Measurements from ENCODE around the gene NRXN2. TPM values are rescaled to one million over a fixed set of nuclear protein-coding genes. Genes with fewer than 3 reads are reported as not detected.

NRXN2 gene
- total and polyA plus RNA-seq, 11 donors, result 0.42 to 5.5 (median 0.92) TPM; not detected in 1

DNA sequence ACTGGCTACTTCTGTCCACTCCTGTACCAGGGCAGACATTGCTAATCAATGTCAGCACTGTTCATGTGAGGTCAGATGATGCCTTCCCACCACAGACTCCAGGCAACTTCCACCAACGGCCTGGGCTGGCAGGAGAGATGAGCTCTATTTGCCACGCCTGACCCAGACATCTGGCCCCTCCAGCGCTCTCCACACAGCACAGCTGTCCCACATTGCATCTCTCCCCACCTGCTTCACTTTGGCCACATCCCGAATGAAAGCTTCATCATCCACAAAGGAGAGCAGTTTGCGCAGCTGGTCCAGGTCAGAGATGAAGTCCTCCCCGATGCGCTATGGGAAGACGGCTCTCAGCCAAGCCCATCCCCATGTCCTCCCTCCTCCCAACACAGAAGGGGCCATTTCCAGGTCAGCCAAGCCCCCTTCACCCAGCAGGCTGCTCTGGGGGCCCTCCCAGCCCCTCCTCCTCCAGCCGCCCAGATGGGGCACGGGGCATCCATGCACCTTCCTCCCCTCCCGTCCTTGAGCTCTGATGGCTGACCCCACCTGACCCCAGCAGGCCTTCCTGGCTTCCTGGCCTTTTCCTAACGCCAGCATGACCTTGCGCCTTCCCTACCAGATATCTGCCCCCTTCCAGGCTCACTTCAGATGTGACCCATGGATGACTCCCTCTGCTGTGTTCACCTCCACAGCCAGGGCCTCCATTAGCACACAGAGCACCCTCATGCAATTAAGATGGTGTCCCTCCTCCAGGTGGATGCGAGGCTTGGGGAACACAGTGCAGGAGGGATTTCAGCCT, 29.4 kb upstream of the NRXN2 start:
- H3K36me3 ChIP-seq, result peaks cover 0 to 42% (median 18%) of the 10 kb centered on the region in 9 donors
- ATAC-seq, result no peak

DNA sequence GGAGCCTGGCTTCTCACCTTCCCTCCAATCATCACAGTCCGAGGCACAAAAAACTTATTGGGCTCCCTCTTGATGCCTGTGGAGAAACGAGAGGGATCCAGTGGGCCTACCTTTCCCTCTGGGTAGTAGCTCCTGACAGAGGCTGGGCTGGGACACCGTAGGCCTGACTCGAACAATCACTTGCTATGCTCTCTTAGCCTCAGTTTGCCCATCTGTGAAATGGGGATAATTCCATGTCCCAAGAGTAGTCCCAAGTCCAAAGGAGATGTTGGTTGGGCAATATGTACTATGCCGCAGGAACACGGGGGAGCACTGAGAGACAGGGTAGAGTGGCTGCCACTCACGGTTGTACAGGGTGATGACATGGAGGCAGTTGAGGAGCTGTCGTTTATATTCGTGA, 28.6 kb upstream of the NRXN2 start:
- intact Hi-C loops (cut with DNase I), result no loop called here
- Histone ChIP-seq H3K4me1 (no peaks in the 10 kb centered on the region), H3K27ac (no peak overlapping the region), H3K4me3 (no peak overlapping the region), H3K36me3 (peaks cover 0 to 42% (median 18%) of the 10 kb centered on the region in 9 donors), H3K9me3 (no peaks in the 10 kb centered on the region), H3K27me3 (no peaks in the 10 kb centered on the region)
- WGBS, 4 donors, result 87 to 97% (median 94%) methylated on average over 6 to 9 of the region's 9 CpGs
- ATAC-seq, result no peak
- no peak for TF ChIP-seq POLR2A (IDR thresholded peaks at IDR 0.05)
- TF ChIP-seq, protein P1, sequence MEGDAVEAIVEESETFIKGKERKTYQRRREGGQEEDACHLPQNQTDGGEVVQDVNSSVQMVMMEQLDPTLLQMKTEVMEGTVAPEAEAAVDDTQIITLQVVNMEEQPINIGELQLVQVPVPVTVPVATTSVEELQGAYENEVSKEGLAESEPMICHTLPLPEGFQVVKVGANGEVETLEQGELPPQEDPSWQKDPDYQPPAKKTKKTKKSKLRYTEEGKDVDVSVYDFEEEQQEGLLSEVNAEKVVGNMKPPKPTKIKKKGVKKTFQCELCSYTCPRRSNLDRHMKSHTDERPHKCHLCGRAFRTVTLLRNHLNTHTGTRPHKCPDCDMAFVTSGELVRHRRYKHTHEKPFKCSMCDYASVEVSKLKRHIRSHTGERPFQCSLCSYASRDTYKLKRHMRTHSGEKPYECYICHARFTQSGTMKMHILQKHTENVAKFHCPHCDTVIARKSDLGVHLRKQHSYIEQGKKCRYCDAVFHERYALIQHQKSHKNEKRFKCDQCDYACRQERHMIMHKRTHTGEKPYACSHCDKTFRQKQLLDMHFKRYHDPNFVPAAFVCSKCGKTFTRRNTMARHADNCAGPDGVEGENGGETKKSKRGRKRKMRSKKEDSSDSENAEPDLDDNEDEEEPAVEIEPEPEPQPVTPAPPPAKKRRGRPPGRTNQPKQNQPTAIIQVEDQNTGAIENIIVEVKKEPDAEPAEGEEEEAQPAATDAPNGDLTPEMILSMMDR (IDR thresholded peaks at IDR 0.05), result no peak
- no peak for DNase-seq

More for the DNA sequence above, 29.4 kb upstream of the NRXN2 start:
- no peaks in the 10 kb centered on the region for H3K9me3 ChIP-seq
- H3K27me3 ChIP-seq, result no peaks in the 10 kb centered on the region
- H3K4me3 ChIP-seq, result no peak overlapping the region
- no peaks in the 10 kb centered on the region for H3K4me1 ChIP-seq
- H3K27ac ChIP-seq, result no peak overlapping the region
- 85 to 92% (median 86%) methylated on average over 13 to 14 of the region's 14 CpGs for WGBS, 4 donors
- intact Hi-C loops (cut with DNase I), result no loop called here
- no peak for TF ChIP-seq POLR2A (IDR thresholded peaks at IDR 0.05)
- TF ChIP-seq, protein P1 (IDR thresholded peaks at IDR 0.05), result no peak
- no peak for DNase-seq

DNA sequence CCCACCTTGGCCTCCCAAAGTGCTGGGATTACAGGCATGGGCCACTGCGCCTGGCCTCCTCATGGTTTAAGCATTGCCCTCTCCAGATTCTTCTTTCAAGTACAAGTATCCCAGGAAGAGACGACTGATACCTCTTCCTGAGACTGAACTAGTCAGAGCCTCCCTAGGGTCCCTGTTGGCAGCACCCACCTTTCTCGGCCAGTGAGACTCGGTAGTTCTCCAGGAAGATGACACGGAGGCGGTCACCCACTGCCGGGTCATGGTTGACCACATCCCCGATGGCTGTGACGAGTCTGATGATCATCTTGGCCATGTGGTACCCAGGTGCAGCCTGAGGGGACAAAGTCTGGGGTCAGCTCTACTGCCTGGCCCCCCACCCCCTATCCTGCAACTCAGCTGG, 28.1 kb upstream of the NRXN2 start:
- Histone ChIP-seq H3K4me3 (no peak overlapping the region), H3K27me3 (no peaks in the 10 kb centered on the region), H3K9me3 (no peaks in the 10 kb centered on the region), H3K27ac (no peak overlapping the region), H3K36me3 (peaks cover 0 to 42% (median 18%) of the 10 kb centered on the region in 9 donors), H3K4me1 (peaks cover 0 to 4% (median under 1%) of the 10 kb centered on the region in 12 donors)
- DNase-seq, result no peak
- TF ChIP-seq POLR2A (IDR thresholded peaks at IDR 0.05), result no peak
- TF ChIP-seq, protein P1 (IDR thresholded peaks at IDR 0.05), result no peak
- no peak for ATAC-seq
- 81 to 93% (median 91%) methylated on average over 5 to 9 of the region's 9 CpGs for WGBS, 4 donors
- intact Hi-C loops (cut with DNase I), result no loop called here

DNA sequence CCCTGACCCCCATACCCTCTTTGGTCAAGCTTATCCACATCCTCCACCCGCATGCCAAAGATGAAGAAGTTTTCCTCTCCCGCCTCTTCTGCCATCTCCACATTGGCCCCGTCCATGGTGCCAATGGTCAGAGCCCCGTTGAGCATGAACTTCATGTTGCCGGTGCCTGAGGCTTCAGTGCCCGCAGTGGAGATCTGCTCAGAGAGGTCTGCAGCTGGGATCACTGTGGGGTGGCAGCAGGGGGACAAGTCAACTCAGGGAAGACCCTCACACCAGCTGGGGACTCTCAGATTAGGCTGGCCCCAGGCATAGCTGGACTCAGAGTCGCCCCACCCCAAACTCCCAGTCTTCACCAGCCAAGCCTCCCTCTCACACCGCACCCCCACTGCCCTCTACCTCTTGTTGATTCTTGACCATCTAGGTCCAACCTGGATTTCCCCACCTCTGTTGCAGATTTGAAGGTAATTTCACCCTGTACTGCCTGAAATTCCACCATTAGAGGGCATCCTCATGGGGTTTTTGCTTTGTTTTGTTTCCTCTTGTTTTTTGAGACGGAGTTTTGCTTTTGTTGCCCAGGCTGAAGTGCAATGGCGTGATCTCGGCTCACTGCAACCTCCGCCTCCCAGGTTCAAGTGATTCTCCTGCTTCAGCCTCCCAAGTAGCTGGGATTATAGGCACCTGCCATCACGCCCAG, 27.5 kb upstream of the NRXN2 start:
- Histone ChIP-seq H3K4me3 (no peak overlapping the region), H3K9me3 (no peaks in the 10 kb centered on the region), H3K4me1 (peaks cover 0 to 10% (median 4%) of the 10 kb centered on the region in 12 donors), H3K36me3 (peaks cover 0 to 42% (median 18%) of the 10 kb centered on the region in 9 donors), H3K27ac (no peak overlapping the region), H3K27me3 (no peaks in the 10 kb centered on the region)
- 92 to 97% (median 96%) methylated on average over 13 of the region's 13 CpGs for WGBS, 4 donors
- DNase-seq, result no peak
- ATAC-seq, result no peak
- intact Hi-C loops (cut with DNase I), result no loop called here
- no peak for TF ChIP-seq POLR2A (IDR thresholded peaks at IDR 0.05)
- TF ChIP-seq, protein P1 (IDR thresholded peaks at IDR 0.05), result no peak

Measured in heart left ventricle (tissue), 16 donors.